KOPT-K1 (cell line): ENCODE measurements around the gene CNTN3.

Experiments used
- H3K27ac ChIP-seq: fragments of 200-600 bp; sonication (generic); 2 replicates; pipeline ENCODE4 v1.5.1; 2016; ENCODE audit warnings: antibody characterized with exemption, mild to moderate bottlenecking, low read depth, low read length; ENCODE audit not compliant: poor library complexity, severe bottlenecking
- H3K36me3 ChIP-seq: fragments of 200-600 bp; sonication (generic); 2 replicates; pipeline ENCODE4 v1.5.1; 2017; ENCODE audit warnings: antibody characterized with exemption, mild to moderate bottlenecking, low read length, moderate library complexity; ENCODE audit not compliant: insufficient read depth
- H3K9me3 ChIP-seq: fragments of 200-600 bp; sonication (generic); 2 replicates; pipeline ENCODE4 v1.5.1; 2017; ENCODE audit warnings: antibody characterized with exemption, low read length, mild to moderate bottlenecking; ENCODE audit not compliant: insufficient read depth, poor library complexity, severe bottlenecking

Gene CNTN3

DNA sequence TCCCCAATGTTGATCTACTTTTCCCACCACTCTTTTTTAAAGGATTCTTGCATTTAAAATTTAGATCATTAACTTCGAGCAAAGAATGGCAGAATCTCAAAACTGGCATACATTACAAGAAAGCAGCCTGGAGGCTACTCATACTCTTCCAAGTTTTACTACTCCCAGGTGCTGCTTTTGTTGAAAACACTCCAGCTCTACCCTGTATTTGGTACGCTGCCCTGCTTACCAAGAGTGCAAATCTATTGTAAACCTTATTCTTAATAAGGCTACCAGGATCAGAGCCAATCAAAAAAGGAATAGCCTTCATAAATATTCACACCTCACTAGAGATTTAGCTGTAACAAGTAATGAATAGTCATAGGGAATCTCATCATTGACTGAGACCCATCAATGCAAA lies 11.6 kb upstream of the CNTN3 start:
- H3K27ac ChIP-seq = no peak overlapping the region
- H3K9me3 ChIP-seq = no peaks in the 10 kb centered on the region
- no peaks in the 10 kb centered on the region for H3K36me3 ChIP-seq

DNA sequence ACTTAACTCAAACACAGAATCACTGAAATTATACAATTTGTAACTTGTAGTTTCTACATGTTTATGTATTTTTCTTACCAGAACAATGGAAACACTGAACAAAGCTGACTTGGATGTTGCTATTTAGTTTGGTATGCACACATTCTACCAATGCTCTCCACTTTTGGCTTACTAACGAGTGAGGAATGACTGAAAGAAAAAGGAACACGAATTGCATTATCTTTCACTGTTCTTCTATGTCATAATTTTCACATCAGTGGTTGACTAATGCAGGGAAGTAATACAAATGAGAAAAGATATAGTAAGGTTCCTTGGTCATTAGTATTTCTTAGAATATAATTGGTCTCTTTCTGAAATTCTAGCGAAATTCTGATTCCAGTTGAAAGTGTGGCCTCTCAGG lies 9.8 kb upstream of the CNTN3 start:
- H3K36me3 ChIP-seq = no peaks in the 10 kb centered on the region
- H3K27ac ChIP-seq = no peak overlapping the region
- no peaks in the 10 kb centered on the region for H3K9me3 ChIP-seq

- Histone ChIP-seq H3K27ac (no peak overlapping the region), H3K9me3 (no peaks in the 10 kb centered on the region), H3K36me3 (no peaks in the 10 kb centered on the region)
Observed at GRCh38 chr3:74623261-74623836, 8.9 kb upstream of the CNTN3 start.

DNA sequence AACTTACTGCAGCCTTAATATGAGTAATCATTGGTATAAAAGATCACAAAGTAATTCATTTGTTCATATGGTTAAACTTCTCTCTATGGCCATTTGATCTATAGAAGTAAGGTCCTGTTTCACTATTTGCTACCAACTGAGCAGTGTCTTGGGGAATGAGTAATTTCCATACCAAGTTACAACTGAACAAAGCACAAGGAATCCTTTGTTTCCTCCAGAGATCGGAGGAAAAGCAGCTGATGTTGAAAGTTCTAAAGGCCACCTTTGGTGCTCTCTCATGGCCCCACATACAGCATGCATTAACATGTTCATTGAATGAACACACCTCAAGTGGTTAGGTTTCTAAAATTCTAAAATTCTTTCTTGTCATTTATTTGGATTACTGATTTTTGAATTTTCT lies 7.1 kb upstream of the CNTN3 start:
- H3K36me3 ChIP-seq = no peaks in the 10 kb centered on the region
- no peaks in the 10 kb centered on the region for H3K9me3 ChIP-seq
- H3K27ac ChIP-seq = no peak overlapping the region

GRCh38 chr3:74617776-74618175 lies 3.3 kb upstream of the CNTN3 start:
- Histone ChIP-seq H3K9me3 (no peaks in the 10 kb centered on the region), H3K36me3 (no peaks in the 10 kb centered on the region), H3K27ac (no peak overlapping the region)

- Histone ChIP-seq H3K9me3 (no peaks in the 10 kb centered on the region), H3K27ac (no peak overlapping the region), H3K36me3 (no peaks in the 10 kb centered on the region)
Observed at GRCh38 chr3:74613521-74614106, 845 bp downstream of the CNTN3 start.

DNA sequence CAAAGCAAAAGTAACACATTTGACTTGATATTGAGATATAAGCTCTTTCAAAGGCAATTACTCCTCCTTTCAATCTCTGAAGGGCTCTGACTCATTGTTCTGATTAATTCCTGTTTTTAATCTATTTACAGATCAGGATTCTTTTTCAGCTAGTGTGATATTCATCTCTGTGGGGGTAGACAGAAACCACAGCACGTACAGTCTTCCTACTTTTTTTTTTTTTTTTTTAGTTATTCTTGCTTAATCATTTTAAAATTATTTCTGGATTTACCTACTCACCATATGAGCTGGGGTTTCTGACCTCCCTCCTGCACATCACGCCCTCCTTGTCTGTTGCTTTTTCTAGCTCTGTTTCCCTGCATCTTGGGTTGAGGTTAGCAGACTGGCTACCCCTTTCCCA lies 1.4 kb downstream of the CNTN3 start:
- Histone ChIP-seq H3K9me3 (no peaks in the 10 kb centered on the region), H3K27ac (no peak overlapping the region), H3K36me3 (no peaks in the 10 kb centered on the region)

DNA sequence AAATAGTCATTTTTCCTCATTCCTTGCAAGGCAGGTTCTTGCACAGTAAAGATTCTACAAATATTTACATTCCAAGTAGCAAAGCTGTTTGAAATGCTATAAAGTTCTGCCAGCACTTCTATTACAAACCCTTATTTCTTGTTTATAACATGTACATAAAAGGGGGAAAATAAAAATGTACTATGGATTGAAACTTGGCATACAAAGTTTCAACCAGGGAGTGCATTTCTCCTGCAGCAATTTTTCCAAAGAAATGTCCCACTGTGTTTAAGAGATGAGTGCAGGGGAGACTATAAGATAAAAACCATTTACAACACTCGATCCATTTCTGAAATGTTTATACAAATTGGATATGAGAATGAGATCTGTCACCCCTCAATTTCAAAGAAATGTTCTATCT lies 3.3 kb downstream of the CNTN3 start:
- Histone ChIP-seq H3K27ac (no peak overlapping the region), H3K9me3 (no peaks in the 10 kb centered on the region), H3K36me3 (no peaks in the 10 kb centered on the region)

DNA sequence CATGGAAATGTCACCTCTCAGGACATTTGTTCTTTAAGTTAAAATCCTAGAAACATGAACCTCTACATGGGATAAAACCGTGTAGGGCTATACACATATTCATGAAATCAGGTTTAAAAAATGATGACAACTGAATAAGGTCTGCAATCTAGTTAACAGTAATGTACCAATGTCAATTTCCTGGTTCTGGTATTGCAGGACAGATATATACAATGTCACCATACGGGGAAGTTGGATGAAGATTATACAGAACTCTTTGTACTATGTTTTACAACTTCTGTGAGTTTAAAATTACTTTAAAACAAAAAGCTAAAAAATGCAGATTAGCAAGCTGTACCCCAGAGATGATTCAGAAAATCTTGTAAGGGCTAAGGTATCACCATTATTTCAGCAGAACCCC lies 6.7 kb downstream of the CNTN3 start:
- Histone ChIP-seq H3K27ac (no peak overlapping the region), H3K9me3 (no peaks in the 10 kb centered on the region), H3K36me3 (no peaks in the 10 kb centered on the region)

DNA sequence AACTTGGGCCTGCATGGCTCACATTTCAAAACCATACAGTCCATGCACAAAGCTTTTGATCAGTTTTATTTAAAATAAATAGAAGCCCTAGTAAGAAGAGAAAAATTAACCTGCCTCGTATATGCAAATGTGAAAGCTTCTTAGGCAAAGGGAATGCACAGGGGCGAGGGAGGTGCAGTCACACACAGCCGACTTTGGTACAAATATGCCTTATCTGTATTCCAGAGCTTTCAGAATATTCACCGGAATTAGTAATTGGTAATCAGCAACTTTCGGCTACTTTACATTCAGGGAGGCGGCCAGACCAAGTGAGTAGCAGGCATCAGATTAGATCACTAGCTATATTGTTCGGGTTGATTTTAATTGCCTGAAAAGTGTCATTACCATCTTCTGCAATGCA lies 7.5 kb downstream of the CNTN3 start:
- H3K27ac ChIP-seq = no peak overlapping the region
- no peaks in the 10 kb centered on the region for H3K36me3 ChIP-seq
- H3K9me3 ChIP-seq = no peaks in the 10 kb centered on the region

DNA sequence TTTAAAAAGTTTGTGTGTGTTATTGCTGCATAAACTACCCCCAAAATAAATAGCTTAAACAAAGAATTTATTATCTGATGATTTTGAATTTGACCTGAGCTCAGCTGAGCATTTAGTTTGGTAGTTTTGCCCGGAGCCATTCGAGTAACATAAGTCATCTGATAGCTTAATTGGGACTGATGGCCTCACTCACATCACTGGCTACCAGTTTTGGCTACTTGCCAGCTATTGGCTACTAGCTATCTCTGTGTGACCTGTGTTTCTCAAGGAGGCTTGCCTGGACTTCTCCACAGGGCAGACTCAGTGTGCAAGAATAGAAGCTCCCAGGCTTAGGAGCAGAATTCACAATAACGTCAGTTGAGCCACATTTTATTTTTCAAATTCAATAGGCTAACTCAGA lies 9.0 kb downstream of the CNTN3 start:
- Histone ChIP-seq H3K9me3 (no peaks in the 10 kb centered on the region), H3K36me3 (no peaks in the 10 kb centered on the region), H3K27ac (no peak overlapping the region)

- no peak overlapping the region for H3K27ac ChIP-seq
- H3K9me3 ChIP-seq = no peaks in the 10 kb centered on the region
- no peaks in the 10 kb centered on the region for H3K36me3 ChIP-seq
Observed at GRCh38 chr3:74603292-74603691, 11.2 kb downstream of the CNTN3 start.

DNA sequence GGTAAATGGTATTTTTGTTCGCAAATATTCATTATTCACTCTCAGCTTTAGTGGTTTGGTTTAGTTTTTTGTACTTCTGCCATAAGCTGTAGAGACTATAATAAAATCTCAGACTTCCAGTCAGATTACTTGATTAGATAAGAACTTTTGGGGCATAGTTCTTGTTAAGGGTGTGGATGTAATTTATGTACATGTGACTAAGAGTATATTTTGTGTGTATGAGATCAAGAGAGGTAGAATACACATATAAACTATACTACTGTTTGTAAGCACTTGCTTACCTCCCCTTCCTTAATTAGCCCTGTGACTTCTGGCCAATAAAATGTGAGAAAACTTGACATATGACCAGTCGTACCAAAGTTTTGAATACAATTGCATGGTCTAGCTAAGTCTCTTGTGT lies 12.0 kb downstream of the CNTN3 start:
- H3K9me3 ChIP-seq = no peaks in the 10 kb centered on the region
- no peaks in the 10 kb centered on the region for H3K36me3 ChIP-seq
- H3K27ac ChIP-seq = no peak overlapping the region

- H3K27ac ChIP-seq = no peak overlapping the region
- H3K36me3 ChIP-seq = no peaks in the 10 kb centered on the region
- H3K9me3 ChIP-seq = no peaks in the 10 kb centered on the region
Observed at GRCh38 chr3:74601793-74602192, 12.7 kb downstream of the CNTN3 start.

- no peak overlapping the region for H3K27ac ChIP-seq
- no peaks in the 10 kb centered on the region for H3K9me3 ChIP-seq
- H3K36me3 ChIP-seq = no peaks in the 10 kb centered on the region
Observed at GRCh38 chr3:74599564-74599963, 14.9 kb downstream of the CNTN3 start.

- Histone ChIP-seq H3K9me3 (no peaks in the 10 kb centered on the region), H3K27ac (no peak overlapping the region), H3K36me3 (no peaks in the 10 kb centered on the region)
Observed at GRCh38 chr3:74593152-74593551, 21.3 kb downstream of the CNTN3 start.
